Activated naive CD4-positive, alpha-beta T cell treated with anti-CD3 and anti-CD28 coated beads, Interleukin-2, amount 10 ng/mL, durations not matched to agents 7 days and 5 days (primary cell): ENCODE measurements around the gene TP53I13.

Source experiments
- CTCF ChIA-PET: fragments of 350-600 bp; sonication (Branson Sonifier 250); formaldehyde crosslinking; loops from one replicate; lab custom pipeline; 2021; ENCODE audit warnings: antibody characterized with exemption; lab: Charles Lee
- DNase-seq: peaks from one replicate; pipeline ENCODE4 v3.0.0-alpha.2; 2020
- H3K27ac Mint-ChIP-seq: one replicate; pipeline ENCODE4 v1.8.0; 2021; ENCODE audit warnings: mild to moderate bottlenecking, moderate library complexity, mixed read lengths
- H3K27me3 Mint-ChIP-seq: one replicate; pipeline ENCODE4 v1.8.0; 2021; ENCODE audit warnings: mild to moderate bottlenecking, mixed read lengths
- H3K36me3 Mint-ChIP-seq: one replicate; pipeline ENCODE4 v1.8.0; 2021; ENCODE audit warnings: mixed read lengths
- H3K4me1 Mint-ChIP-seq: one replicate; pipeline ENCODE4 v1.8.0; 2021; ENCODE audit warnings: mixed read lengths
- H3K4me3 Mint-ChIP-seq: one replicate; pipeline ENCODE4 v1.8.0; 2021; ENCODE audit warnings: mild to moderate bottlenecking, moderate library complexity, mixed read lengths
- H3K9me3 Mint-ChIP-seq: one replicate; pipeline ENCODE4 v1.8.0; 2021; ENCODE audit warnings: mixed read lengths

The TP53I13 gene

DNA sequence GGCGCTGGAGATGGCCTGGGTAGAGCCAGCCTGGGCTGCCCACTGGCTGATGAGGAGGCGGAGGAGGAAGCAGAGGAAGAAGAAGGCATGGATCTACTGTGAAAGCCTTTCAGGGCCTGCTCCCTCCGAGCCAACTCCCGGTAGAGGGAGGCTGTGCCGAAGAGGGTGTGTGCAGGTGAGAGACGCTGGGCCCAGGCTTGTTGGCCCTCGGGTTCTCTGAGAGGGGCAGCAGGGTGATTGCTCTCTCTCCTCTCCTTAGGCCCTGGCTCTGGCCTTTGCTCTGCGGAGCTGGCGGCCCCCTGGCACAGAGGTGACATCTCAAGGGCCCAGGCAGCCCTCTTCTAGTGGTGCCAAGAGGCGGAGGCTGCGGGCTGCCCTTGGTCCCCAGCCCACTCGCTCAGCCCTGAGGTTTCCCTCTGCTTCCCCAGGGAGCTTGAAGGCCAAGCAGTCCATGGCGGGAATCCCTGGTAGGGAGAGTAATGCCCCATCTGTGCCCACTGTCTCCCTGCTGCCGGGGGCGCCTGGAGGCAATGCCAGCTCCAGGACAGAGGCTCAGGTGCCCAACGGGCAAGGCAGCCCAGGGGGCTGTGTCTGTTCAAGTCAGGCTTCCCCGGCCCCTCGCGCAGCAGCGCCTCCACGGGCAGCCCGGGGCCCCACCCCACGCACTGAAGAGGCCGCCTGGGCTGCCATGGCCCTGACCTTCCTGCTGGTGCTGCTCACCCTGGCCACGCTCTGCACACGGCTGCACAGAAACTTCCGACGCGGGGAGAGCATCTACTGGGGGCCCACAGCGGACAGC is 3.6 kb downstream of the TP53I13 start:
- peaks cover 16% of the 10 kb centered on the region for H3K4me1 Mint-ChIP-seq
- H3K36me3 Mint-ChIP-seq, result peaks cover 27% of the 10 kb centered on the region
- no peaks in the 10 kb centered on the region for H3K9me3 Mint-ChIP-seq
- CTCF ChIA-PET, result interaction anchor here (0.9 to 3.4 kb wide), 9 partner anchors 8 to 202 kb away, joined by 3 to 8 read pairs (median 4); partner anchors contain the start of gene ANKRD13B
- peak; percentile 19 for DNase-seq
- peaks cover 4% of the 10 kb centered on the region for H3K27me3 Mint-ChIP-seq
- H3K27ac Mint-ChIP-seq, result no peak overlapping the region
- H3K4me3 Mint-ChIP-seq, result no peak overlapping the region

DNA sequence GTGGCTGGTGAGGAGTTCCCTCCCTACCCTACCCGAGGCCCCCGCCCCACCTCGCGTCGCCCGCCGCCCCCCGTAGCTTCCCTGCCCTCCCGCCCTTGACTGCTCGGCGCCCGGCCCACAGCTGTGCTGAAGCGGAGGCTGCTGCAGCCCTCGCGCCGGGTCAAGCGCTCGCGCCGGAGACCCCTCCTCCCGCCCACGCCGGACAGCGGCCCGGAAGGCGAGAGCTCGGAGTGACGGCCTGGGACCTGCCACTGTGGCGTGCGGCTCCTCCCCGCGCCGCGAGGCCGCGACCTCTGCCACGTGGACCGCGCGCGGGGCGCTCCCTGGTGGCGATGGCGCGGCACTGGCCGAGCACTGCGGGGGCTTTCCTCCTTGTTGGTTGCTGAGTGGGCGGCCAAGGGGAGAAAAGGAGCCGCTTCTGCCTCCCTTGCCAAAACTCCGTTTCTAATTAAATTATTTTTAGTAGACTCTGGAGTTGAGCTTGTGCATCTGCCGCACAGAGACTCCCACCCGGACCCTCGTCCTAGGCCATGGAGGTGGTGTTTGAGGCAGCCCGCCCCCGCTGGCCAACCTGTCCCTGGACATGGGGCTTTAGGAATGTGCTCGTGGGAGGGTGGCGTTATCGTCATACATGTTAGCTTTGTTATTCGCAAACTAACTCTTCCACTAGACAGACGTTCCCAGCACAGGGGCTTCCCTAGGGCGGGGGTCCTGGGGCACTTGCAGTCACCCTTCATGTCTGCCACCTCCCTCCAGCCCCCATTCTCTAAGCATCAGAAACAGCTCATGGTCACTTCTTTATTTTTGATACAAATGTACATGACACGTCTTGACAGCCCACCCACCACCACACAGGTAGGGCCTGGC is 4.4 kb downstream of the TP53I13 start:
- Mint-ChIP-seq H3K27ac (no peak overlapping the region), H3K4me1 (peaks cover 16% of the 10 kb centered on the region), H3K36me3 (peaks cover 32% of the 10 kb centered on the region), H3K4me3 (no peak overlapping the region), H3K9me3 (no peaks in the 10 kb centered on the region), H3K27me3 (peaks cover 4% of the 10 kb centered on the region)
- peak; percentile 56 for DNase-seq
- CTCF ChIA-PET, result interaction anchor here (1.2 to 3.4 kb wide), 8 partner anchors 8 to 203 kb away, joined by 3 to 8 read pairs (median 4); partner anchors contain the start of gene ANKRD13B

DNA sequence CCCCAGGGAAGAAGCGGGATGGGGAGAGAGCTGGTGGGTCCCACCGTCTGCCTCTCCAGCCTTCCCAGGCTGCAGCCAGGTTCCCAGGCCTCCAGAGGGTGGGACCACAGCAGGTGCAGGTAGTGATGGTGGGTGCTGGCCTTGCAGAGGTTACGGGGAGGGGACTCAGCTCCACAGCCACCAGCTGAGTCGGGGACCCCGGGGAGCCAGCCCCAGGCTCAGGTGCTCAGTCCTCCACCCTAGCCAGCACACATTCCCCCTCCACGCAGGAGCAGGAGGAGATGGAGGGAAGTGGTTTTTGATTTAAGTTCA is 5.0 kb downstream of the TP53I13 start:
- DNase-seq, result no peak
- H3K9me3 Mint-ChIP-seq, result no peaks in the 10 kb centered on the region
- H3K36me3 Mint-ChIP-seq, result peaks cover 38% of the 10 kb centered on the region
- H3K4me1 Mint-ChIP-seq, result peaks cover 16% of the 10 kb centered on the region
- H3K27me3 Mint-ChIP-seq, result peaks cover 4% of the 10 kb centered on the region
- H3K4me3 Mint-ChIP-seq, result no peak overlapping the region
- CTCF ChIA-PET, result interaction anchor here (1.2 to 3.4 kb wide), 5 partner anchors 18 to 204 kb away, joined by 4 to 8 read pairs (median 5); no protein-coding TSS in a partner anchor
- no peak overlapping the region for H3K27ac Mint-ChIP-seq

DNA sequence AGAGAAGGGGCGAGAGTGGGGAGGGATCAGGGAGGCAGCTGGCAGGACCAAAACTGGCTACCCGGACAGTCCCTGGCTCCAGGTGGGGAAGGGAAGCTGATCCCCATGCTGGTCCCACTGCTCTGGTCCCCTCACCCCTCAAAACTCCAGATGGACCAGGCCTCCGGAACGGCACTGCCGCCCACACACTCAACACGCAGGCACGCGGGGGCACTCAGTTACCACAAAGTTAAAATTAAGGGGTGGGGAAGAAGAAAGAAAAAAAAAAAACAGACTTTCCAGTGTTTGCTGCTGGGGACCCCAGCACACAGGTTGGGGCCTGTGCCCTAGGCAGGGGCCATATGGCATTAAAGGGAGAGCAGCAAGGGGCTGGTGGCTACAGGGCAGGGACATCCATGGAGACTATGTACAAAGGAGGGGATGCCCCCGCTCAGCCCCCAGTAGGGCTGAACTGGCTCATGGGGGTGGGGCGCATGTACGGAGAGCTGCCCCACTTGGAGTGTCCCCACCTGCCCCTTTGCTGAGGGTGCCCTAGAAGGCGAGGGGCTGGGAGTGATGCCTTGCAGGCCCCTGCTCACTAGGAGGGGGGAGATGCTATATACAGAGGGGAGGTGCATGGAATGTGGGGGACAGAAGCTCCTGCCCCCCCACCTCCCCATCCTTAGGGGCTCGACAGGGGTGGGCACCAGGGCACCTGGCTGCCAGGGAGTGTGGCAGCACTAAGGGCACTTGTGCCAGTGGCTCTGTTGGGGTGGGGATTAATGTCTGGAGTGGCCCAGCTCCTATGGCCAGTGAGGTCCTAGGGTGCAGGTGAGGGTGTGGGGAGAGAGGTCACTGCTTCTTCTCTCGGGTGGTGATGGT is 5.6 kb downstream of the TP53I13 start:
- Mint-ChIP-seq H3K36me3 (peaks cover 40% of the 10 kb centered on the region), H3K4me3 (no peak overlapping the region), H3K27me3 (peaks cover 3% of the 10 kb centered on the region), H3K4me1 (peaks cover 14% of the 10 kb centered on the region), H3K27ac (no peak overlapping the region), H3K9me3 (no peaks in the 10 kb centered on the region)
- CTCF ChIA-PET, result interaction anchor here (1.7 to 3.4 kb wide), 3 partner anchors 17 to 204 kb away, joined by 5 to 8 read pairs (median 6); no protein-coding TSS in a partner anchor
- DNase-seq, result peak; percentile 19

DNA sequence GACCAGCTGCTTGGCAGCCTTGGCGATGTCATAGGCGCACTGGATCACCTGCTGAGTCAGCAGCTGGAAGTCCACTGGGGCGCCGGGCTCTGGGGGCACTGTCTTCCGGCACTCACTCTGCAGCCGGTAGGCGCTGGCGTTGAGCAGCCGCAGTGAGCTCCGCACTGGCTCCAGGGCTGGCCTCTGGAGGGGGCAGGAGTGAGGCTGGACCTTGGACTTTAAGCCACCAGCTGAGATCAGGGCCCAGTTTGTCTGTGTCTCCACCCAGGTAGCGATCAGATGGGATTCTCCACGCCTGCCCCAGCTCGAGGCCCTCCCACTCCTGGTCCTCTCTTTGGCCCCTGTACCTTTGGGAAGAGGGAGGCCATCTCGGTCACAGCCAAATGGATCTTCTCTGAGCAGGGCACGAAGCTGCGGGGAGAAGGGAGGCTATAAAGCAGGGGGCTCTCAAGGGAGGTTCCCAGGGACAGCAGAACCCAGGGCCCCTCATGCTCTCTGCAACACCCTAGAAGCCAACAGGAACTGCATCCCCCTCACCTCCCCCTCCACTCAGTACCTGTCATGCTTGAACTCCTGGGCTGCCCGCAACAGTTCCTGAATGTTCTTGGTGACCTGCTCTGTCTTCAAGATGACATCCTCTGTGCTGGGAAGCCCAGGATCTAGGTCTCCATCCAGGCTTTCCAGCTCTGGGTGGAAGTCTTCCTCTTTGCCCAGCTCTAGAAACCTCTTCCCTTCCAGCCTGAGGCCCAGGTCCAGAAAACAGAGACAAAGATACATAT is 6.4 kb downstream of the TP53I13 start:
- Mint-ChIP-seq H3K27ac (no peak overlapping the region), H3K4me3 (no peak overlapping the region), H3K4me1 (peaks cover 8% of the 10 kb centered on the region), H3K27me3 (no peaks in the 10 kb centered on the region), H3K36me3 (peaks cover 44% of the 10 kb centered on the region), H3K9me3 (no peaks in the 10 kb centered on the region)
- no peak for DNase-seq
- CTCF ChIA-PET, result no interaction called here

DNA sequence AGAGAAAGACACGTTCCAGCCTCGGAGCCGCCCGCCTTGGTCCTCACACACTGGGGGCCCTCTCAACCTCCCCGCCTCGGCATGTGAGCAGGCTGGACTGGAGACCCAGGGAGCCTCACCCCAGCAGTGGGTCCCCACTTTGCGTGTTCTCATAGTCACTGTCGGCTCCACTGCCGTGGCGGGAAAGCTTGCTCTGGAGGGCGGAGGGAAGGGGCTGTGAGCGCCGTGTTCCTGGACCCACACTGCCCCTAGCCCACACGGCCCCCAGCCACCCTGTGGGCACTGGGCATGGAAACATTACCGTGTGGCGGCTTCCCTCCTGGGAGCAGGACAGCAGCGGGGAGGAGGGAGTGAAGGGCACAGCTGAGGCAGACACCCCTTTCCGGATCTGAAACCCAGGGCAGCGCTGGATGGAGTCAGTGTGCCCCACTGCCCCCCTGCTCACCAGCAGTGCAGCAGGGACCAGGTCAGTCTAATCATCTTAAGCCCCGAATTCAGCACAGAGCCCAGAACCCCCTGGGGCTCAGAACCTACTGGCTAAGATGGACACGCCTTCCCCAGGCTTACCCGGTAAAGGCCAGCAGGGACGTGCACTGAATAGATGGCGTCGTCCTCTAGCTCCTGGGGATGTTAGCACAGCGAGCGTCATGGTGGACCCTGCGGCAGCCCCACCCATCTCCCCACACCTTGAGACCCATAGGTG is 7.2 kb downstream of the TP53I13 start:
- DNase-seq, result peak; percentile 14
- H3K27ac Mint-ChIP-seq, result no peak overlapping the region
- H3K4me1 Mint-ChIP-seq, result peaks cover 12% of the 10 kb centered on the region
- CTCF ChIA-PET, result interaction anchor here (1.3 to 1.5 kb wide), 4 partner anchors 10 to 42 kb away, joined by 4 to 5 read pairs (median 4); no protein-coding TSS in a partner anchor
- no peaks in the 10 kb centered on the region for H3K9me3 Mint-ChIP-seq
- H3K36me3 Mint-ChIP-seq, result peaks cover 46% of the 10 kb centered on the region
- no peaks in the 10 kb centered on the region for H3K27me3 Mint-ChIP-seq
- H3K4me3 Mint-ChIP-seq, result no peak overlapping the region

DNA sequence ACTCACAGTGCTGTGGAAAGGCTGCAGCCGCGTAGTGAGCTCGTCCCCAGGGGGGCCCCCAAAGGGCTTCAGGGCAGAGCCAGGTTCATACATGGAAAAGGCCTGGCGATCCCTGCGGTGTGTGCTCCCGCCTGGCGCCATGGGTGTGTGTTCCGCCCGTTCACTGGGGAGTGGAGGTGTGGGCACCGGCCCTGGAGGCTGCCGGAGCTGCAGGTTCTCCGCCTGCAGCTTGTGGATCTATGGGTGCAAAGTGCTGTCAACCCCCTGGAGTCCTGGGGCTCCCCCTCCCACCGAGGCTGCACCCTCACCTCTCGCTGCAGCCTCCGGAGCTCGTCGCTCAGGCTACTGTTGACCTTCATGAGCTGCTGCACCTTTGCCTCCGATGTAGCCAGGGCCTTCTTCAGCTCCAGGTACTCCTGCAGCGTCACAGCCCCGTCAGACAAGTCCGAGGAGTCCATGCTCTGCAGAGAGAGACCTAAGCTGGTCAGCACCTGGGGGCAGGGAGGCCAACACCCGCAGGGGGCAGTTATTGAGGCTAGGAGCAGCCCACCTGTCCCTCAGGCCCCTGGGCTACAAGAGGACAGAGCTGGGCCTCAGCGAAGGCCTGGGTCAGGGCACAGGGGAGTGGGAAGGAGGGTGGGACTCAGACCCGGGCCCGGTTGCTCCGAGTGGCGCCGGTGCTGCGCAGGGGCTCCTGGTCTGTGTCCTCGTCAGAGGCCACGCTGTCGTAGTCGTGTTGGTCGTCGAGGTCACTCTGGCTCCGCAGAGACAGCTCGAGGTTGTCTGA is 7.9 kb downstream of the TP53I13 start:
- H3K36me3 Mint-ChIP-seq, result peaks cover 43% of the 10 kb centered on the region
- H3K9me3 Mint-ChIP-seq, result no peaks in the 10 kb centered on the region
- H3K4me3 Mint-ChIP-seq, result no peak overlapping the region

DNA sequence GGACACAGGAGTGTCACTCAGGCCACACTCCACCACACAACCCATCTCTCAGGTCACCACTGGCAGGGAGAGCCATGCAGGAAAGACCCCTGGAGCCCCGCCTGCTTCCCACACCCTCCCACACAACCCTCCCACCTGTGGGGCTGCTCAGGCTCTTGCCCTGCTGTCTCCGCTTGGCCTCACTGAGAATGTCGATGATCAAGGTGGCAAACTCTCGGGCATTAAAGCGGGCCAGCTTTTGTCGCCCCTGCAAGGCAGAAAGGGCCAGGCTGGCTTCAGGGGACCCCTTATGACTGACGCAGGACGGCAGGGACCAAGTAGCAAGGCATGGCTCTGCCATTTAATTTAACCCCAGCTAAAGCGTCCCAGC is 8.5 kb downstream of the TP53I13 start:
- Mint-ChIP-seq H3K9me3 (no peaks in the 10 kb centered on the region), H3K4me3 (no peak overlapping the region), H3K4me1 (peaks cover 9% of the 10 kb centered on the region), H3K36me3 (peaks cover 45% of the 10 kb centered on the region), H3K27ac (no peak overlapping the region), H3K27me3 (no peaks in the 10 kb centered on the region)
- CTCF ChIA-PET, result interaction anchor here (1.3 to 1.5 kb wide), 4 partner anchors 8 to 40 kb away, joined by 4 to 5 read pairs (median 4); no protein-coding TSS in a partner anchor
- DNase-seq, result no peak

More for the DNA sequence above, 7.9 kb downstream of the TP53I13 start:
- no peaks in the 10 kb centered on the region for H3K27me3 Mint-ChIP-seq
- no peak for DNase-seq
- H3K27ac Mint-ChIP-seq, result no peak overlapping the region
- H3K4me1 Mint-ChIP-seq, result peaks cover 9% of the 10 kb centered on the region
- CTCF ChIA-PET, result interaction anchor here (1.3 to 1.5 kb wide), 4 partner anchors 9 to 41 kb away, joined by 4 to 5 read pairs (median 4); no protein-coding TSS in a partner anchor

DNA sequence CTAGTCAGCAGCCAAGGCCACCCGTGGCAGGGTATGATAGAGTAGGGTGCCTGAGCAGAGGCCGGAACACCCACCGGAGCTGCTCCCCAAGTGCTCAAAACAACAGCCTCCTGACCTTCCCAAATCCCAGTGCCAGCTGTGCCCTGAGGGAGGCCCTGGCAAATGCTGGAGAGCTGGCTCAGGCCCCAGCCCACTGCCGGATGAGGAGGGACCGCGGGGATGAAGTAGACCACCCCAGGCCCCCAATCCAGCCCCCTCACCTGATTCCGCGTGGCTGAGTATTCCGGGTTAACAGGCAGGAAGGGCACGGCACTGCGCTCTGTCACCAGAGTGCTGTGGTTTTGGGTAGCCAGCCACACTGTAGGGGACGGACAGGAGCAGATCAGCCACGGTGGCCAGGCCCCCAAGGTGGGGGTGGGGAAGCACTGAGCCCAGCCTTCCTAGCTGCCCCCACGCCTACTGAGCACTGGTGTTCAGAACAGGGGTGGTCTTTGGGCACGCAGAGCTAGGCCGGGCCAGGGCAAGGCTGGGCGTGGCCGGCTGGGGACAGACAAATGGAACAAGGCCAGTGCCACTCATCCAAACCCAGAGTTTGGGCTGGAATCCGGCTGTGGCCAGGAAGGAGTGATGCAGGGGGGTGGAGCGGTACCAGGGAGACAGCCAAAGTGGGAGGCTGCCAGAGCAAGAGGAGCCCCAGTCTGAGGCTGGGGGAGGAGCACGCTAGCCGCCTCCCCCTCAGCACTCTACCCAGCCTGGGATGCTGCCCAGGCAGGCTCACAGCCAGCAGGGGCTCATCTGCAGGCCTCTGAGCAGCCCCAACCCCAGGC is 9.1 kb downstream of the TP53I13 start:
- peaks cover 51% of the 10 kb centered on the region for H3K36me3 Mint-ChIP-seq
- CTCF ChIA-PET, result interaction anchor here (1.5 to 2.4 kb wide), 3 partner anchors 14 to 40 kb away, joined by 4 to 16 read pairs (median 5); no protein-coding TSS in a partner anchor
- H3K27ac Mint-ChIP-seq, result no peak overlapping the region

DNA sequence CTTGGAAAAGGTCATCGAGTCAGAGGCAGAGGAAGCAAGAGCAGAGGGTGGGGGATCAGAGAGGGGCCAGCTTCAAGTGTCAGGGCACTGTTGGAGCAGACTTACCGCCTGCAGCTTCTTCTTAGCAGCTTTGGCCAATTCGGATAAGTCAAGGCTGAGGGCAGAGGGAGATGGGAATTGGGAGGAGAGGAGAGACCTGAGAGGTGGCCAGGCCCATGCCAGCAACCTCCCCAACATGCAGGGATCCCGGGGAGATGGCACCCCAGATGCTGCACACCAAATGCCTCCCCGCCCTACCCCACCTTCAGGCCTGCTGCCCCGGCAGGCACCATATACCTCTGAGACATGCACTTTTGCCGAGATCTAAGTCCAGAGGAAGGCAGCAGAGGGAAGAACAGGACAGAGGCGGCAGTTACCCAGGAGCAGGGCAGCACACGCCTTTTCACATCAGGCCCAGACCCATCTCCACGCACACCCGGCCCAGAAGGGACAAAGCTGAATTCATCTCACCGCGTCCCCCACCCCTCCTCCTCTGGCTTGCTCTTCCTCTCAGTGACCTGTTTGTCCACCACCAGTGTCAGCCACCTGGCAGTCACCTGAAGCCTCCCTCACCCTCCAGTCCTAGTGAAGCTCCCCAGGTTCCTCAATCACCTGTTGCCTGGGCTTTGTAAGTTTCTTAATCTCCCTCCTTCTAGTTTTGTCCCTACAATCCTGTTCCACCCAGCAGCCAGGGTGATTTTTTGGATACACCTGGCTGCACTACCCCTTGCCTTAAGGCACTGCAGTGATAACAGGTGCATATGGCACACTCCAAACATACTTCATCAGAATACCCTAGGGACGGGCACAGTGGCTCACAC is 10.4 kb downstream of the TP53I13 start:
- H3K4me1 Mint-ChIP-seq, result peaks cover 16% of the 10 kb centered on the region
- CTCF ChIA-PET, result interaction anchor here (1.5 to 5.0 kb wide), 4 partner anchors 9 to 209 kb away, joined by 4 to 48 read pairs (median 11); partner anchors contain the start of gene ANKRD13B

More for the DNA sequence above, 9.1 kb downstream of the TP53I13 start:
- H3K4me1 Mint-ChIP-seq, result peaks cover 11% of the 10 kb centered on the region
- no peaks in the 10 kb centered on the region for H3K9me3 Mint-ChIP-seq
- no peaks in the 10 kb centered on the region for H3K27me3 Mint-ChIP-seq
- DNase-seq, result no peak
- no peak overlapping the region for H3K4me3 Mint-ChIP-seq

More for the DNA sequence above, 10.4 kb downstream of the TP53I13 start:
- Mint-ChIP-seq H3K27me3 (no peaks in the 10 kb centered on the region), H3K4me3 (no peak overlapping the region), H3K27ac (no peak overlapping the region), H3K9me3 (no peaks in the 10 kb centered on the region), H3K36me3 (peaks cover 55% of the 10 kb centered on the region)
- DNase-seq, result peak; percentile 13
